GM21576 (cell line): ENCODE results near the gene EPHA10.

Experiments
- ATAC-seq: cut with Tn5 transposase; IDR thresholded peaks from one replicate; pipeline ENCODE4 v1.9.1; 2021; ENCODE audit warnings: mild to moderate bottlenecking, moderate library complexity; ENCODE audit not compliant: unreplicated experiment

Gene EPHA10

GRCh38 chr1:37734629-37735591, 30.0 kb downstream of the EPHA10 start:
- ATAC-seq = no peak

- no peak for ATAC-seq
These were observed 32.7 kb downstream of the EPHA10 start for GRCh38 chr1:37732111-37732780.

- no peak for ATAC-seq
These were observed 33.5 kb downstream of the EPHA10 start for GRCh38 chr1:37731312-37732019.

- no peak for ATAC-seq
These were observed 34.5 kb downstream of the EPHA10 start for GRCh38 chr1:37730376-37730775.

GRCh38 chr1:37728416-37728815, 36.5 kb downstream of the EPHA10 start:
- ATAC-seq = no peak

- ATAC-seq = no peak
These were observed 38.0 kb downstream of the EPHA10 start for GRCh38 chr1:37726751-37727585.

- no peak for ATAC-seq
These were observed 38.9 kb downstream of the EPHA10 start for GRCh38 chr1:37725851-37726613.

- ATAC-seq = no peak
These were observed 40.3 kb downstream of the EPHA10 start for GRCh38 chr1:37724575-37724974.

- ATAC-seq = no peak
These were observed 41.4 kb downstream of the EPHA10 start for GRCh38 chr1:37723390-37724078.

- ATAC-seq = no peak
These were observed 41.9 kb downstream of the EPHA10 start for GRCh38 chr1:37723072-37723389.

- ATAC-seq = no peak
These were observed 42.5 kb downstream of the EPHA10 start for GRCh38 chr1:37722181-37723071.

GRCh38 chr1:37721565-37721964, 43.4 kb downstream of the EPHA10 start:
- no peak for ATAC-seq

- ATAC-seq = no peak
These were observed 44.4 kb downstream of the EPHA10 start for GRCh38 chr1:37720231-37721130.

GRCh38 chr1:37719572-37720195, 45.2 kb downstream of the EPHA10 start:
- no peak for ATAC-seq

GRCh38 chr1:37718901-37719571, 45.9 kb downstream of the EPHA10 start:
- ATAC-seq = no peak

- ATAC-seq = no peak
These were observed 46.6 kb downstream of the EPHA10 start for GRCh38 chr1:37718181-37718900.
